Keratinocyte (primary cell): ENCODE measurements around the gene SFTPD. TPM values are rescaled to one million over a fixed set of nuclear protein-coding genes. Genes with fewer than 3 reads are reported as not detected.

Experiments
- DNase-seq: peaks from one replicate; pipeline ENCODE4 v3.0.0-alpha.2; 2011; ENCODE audit warnings: low read depth, missing footprints, low spot score
- FAIRE-seq: peaks from 2 replicates; lab custom pipeline; 2011; peaks lifted over from hg19 to GRCh38; lab: Jason Lieb, UNC
- H2AFZ ChIP-seq: 2 replicates; pipeline ENCODE4 v1.6.0; 2012; ENCODE audit warnings: low read length, control low read depth, inconsistent platforms; ENCODE audit not compliant: control insufficient read depth
- H3K27ac ChIP-seq: 2 replicates; pipeline ENCODE4 v1.5.1; 2011; ENCODE audit warnings: low read length; ENCODE audit not compliant: control insufficient read depth, insufficient read depth
- H3K27me3 ChIP-seq: 3 replicates; pipeline ENCODE4 v1.6.0; 2011; ENCODE audit warnings: low read length; ENCODE audit not compliant: control insufficient read depth, insufficient read depth; ENCODE audit errors: extremely low read depth
- H3K36me3 ChIP-seq, 2 experiments: 2 replicates in 1 of 2; 3 replicates in 1 of 2; pipeline ENCODE4 v1.5.1; 2011; ENCODE audit warnings: low read length in 2 of 2, mild to moderate bottlenecking in 1 of 2; ENCODE audit not compliant: control insufficient read depth in 2 of 2, insufficient read depth in 2 of 2; ENCODE audit errors: extremely low read depth in 1 of 2
- H3K4me1 ChIP-seq: 3 replicates; pipeline ENCODE4 v1.5.1; 2011; ENCODE audit warnings: low read length; ENCODE audit not compliant: control insufficient read depth, insufficient read depth; ENCODE audit errors: extremely low read depth
- H3K4me2 ChIP-seq: 3 replicates; pipeline ENCODE4 v1.6.0; 2011; ENCODE audit warnings: low read depth, low read length; ENCODE audit not compliant: control insufficient read depth, insufficient read depth; ENCODE audit errors: extremely low read depth
- H3K4me3 ChIP-seq, 3 experiments: fragments of 200-600 bp in 1 of 3; sonication (generic) in 1 of 3; 2 replicates in 2 of 3; 3 replicates in 1 of 3; pipeline ENCODE4 v1.5.1; 2011 to 2016; ENCODE audit warnings: low read length in 3 of 3, mild to moderate bottlenecking in 3 of 3, control low read depth in 2 of 3, inconsistent platforms in 1 of 3, low read depth in 1 of 3, mixed read lengths in 1 of 3, mixed run types in 1 of 3, moderate library complexity in 1 of 3; ENCODE audit not compliant: control insufficient read depth in 2 of 3, insufficient read depth in 2 of 3; ENCODE audit errors: extremely low read depth in 1 of 3
- H3K79me2 ChIP-seq: 2 replicates; pipeline ENCODE4 v1.6.0; 2012; ENCODE audit warnings: low read length; ENCODE audit not compliant: control insufficient read depth, insufficient read depth
- H3K9ac ChIP-seq: 3 replicates; pipeline ENCODE4 v1.6.0; 2011; ENCODE audit warnings: low read length; ENCODE audit not compliant: control insufficient read depth, insufficient read depth; ENCODE audit errors: extremely low read depth
- H3K9me1 ChIP-seq: 3 replicates; pipeline ENCODE4 v1.6.0; 2011; ENCODE audit warnings: low read length; ENCODE audit not compliant: control insufficient read depth, insufficient read depth; ENCODE audit errors: extremely low read depth
- H3K9me3 ChIP-seq: 2 replicates; pipeline ENCODE4 v1.5.1; 2012; ENCODE audit warnings: low read depth, low read length; ENCODE audit not compliant: control insufficient read depth
- H4K20me1 ChIP-seq: 3 replicates; pipeline ENCODE4 v1.6.0; 2011; ENCODE audit warnings: low read length; ENCODE audit not compliant: control insufficient read depth, insufficient read depth; ENCODE audit errors: extremely low read depth
- EZH2 ChIP-seq: IDR thresholded peaks from one replicate; pipeline ENCODE4 v1.6.1; 2012; ENCODE audit warnings: inconsistent platforms, mild to moderate bottlenecking, low read length, moderate library complexity
- dilution Hi-C: fragments of 300-500 bp; cut with MboI; formaldehyde crosslinking; loops from one replicate; pipeline ENCODE4 v1.7.0; 2020; ENCODE audit warnings: low sequenced_read_pairs; ENCODE audit not compliant: extremely low pct_ligation_motif_present
- polyA plus RNA-seq, 5 experiments: library from polyadenylated mRNA; depleted of rRNA in 3 of 5; stranded (reverse) in 3 of 5; stranded (forward) in 1 of 5; unstranded in 1 of 5; fragments of >200 nt; gene quantifications; 1 replicate in 1 of 5; 2 replicates in 3 of 5; 3 replicates in 1 of 5; pipeline versions ENCODE4 v1.2.1 to v1.2.3, GENCODE V29; 2011 to 2012; ENCODE audit warnings: missing spikeins in 2 of 5, low read depth in 1 of 5, low replicate concordance in 1 of 5
- TF ChIP-seq, protein P1 (sequence below), 3 experiments: IDR thresholded peaks in 1 of 3; conservative IDR thresholded peaks in 1 of 3; optimal IDR thresholded peaks in 1 of 3; 2 replicates in 2 of 3; 3 replicates in 1 of 3; pipeline versions ENCODE3 to v1.5.1; 2011; ENCODE audit warnings: low read length in 3 of 3, mild to moderate bottlenecking in 3 of 3, moderate library complexity in 2 of 3, control low read depth in 1 of 3, inconsistent platforms in 1 of 3; ENCODE audit not compliant: insufficient read depth in 2 of 3; ENCODE audit errors: extremely low read depth in 1 of 3

The SFTPD gene
- polyA plus RNA-seq, 1 donor (not counting 4 experiments of a cell fraction or from before 2014, with no cell fraction given) = 0.04 TPM

DNA sequence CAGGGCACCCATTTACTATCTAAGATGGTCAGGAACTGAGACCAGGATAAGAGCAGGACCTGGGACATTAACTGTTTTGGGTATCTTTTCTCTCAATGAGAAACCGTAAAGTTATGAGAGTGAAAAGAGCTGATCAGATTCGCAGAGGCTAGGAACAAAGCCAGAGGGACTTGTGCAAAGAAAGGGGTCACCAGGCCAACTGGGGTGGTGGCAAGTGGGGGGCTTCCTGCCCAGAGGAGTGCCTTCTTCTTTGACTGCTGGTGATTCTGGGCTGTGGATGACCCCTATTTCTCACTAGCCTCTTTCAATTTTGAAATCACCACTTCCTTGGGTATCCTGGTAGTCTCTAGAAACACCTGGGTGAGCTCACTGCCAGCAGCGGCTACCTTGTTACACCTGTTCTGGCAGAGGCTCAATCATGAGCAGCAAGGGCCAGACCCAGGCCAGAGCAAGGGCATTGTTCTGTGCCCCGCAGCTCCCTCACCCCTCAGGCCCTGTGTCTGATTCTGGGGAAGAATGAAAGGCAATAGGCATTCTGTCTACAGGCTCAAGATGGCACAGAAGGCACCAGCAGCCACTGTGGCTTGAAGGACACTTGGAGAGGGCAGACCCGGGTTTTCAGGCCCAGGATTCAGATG, 999 bp downstream of the SFTPD start:
- Histone ChIP-seq H2AFZ (no peak overlapping the region), H3K4me3 (no peak overlapping the region), H3K27ac (no peak overlapping the region), H3K79me2 (no peaks in the 10 kb centered on the region), H4K20me1 (no peaks in the 10 kb centered on the region), H3K9me1 (no peaks in the 10 kb centered on the region), H3K4me1 (no peaks in the 10 kb centered on the region), H3K4me2 (no peak overlapping the region), H3K9me3 (no peaks in the 10 kb centered on the region), H3K9ac (no peak overlapping the region), H3K27me3 (peaks cover 5% of the 10 kb centered on the region), H3K36me3 (no peaks in the 10 kb centered on the region)
- DNase-seq (no peak), FAIRE-seq (no peak)
- no peak for TF ChIP-seq EZH2
- TF ChIP-seq, protein P1, sequence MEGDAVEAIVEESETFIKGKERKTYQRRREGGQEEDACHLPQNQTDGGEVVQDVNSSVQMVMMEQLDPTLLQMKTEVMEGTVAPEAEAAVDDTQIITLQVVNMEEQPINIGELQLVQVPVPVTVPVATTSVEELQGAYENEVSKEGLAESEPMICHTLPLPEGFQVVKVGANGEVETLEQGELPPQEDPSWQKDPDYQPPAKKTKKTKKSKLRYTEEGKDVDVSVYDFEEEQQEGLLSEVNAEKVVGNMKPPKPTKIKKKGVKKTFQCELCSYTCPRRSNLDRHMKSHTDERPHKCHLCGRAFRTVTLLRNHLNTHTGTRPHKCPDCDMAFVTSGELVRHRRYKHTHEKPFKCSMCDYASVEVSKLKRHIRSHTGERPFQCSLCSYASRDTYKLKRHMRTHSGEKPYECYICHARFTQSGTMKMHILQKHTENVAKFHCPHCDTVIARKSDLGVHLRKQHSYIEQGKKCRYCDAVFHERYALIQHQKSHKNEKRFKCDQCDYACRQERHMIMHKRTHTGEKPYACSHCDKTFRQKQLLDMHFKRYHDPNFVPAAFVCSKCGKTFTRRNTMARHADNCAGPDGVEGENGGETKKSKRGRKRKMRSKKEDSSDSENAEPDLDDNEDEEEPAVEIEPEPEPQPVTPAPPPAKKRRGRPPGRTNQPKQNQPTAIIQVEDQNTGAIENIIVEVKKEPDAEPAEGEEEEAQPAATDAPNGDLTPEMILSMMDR (optimal IDR thresholded peaks at IDR 0.05 in 1 of 3, IDR thresholded peaks at IDR 0.05 in 1 of 3, conservative IDR thresholded peaks at IDR 0.05 in 1 of 3; ENCODE audit: extremely low read depth in 1 of 3, insufficient read depth in 2 of 3, low read length in 3 of 3) = no peak
- dilution Hi-C loops = no loop called here

DNA sequence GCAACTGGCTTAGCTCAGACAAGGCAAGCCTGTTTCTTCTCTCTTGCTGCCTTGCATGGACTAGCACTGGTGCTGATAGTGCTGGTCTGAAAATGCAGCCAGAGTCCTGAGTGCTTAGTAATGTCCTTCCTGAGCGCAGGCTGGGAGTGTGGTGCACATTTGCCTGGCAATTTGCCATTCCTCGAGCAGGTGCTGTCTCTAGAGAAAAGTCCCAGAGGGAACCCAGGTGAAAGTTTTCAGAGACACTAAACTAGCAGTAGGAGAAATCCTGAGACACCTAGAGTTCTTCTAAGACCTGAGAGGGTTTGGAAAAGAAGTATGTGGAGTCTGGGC, 1.9 kb downstream of the SFTPD start:
- Histone ChIP-seq H3K9me1 (no peaks in the 10 kb centered on the region), H3K9ac (no peak overlapping the region), H3K27ac (no peak overlapping the region), H3K9me3 (no peaks in the 10 kb centered on the region), H4K20me1 (no peaks in the 10 kb centered on the region), H3K36me3 (no peaks in the 10 kb centered on the region), H3K27me3 (peaks cover 5% of the 10 kb centered on the region), H3K4me2 (no peak overlapping the region), H3K4me3 (no peak overlapping the region), H2AFZ (no peak overlapping the region), H3K4me1 (no peaks in the 10 kb centered on the region), H3K79me2 (no peaks in the 10 kb centered on the region)
- DNase-seq (no peak), FAIRE-seq (no peak)
- TF ChIP-seq EZH2 = no peak
- TF ChIP-seq, protein P1 (optimal IDR thresholded peaks at IDR 0.05 in 1 of 3, IDR thresholded peaks at IDR 0.05 in 1 of 3, conservative IDR thresholded peaks at IDR 0.05 in 1 of 3; ENCODE audit: extremely low read depth in 1 of 3, insufficient read depth in 2 of 3, low read length in 3 of 3) = no peak
- dilution Hi-C loops = no loop called here
